GM19351 (cell line): Measurements from ENCODE around the gene GCH1.
A peak's percentile ranks its signal among the peaks of the same experiment; 100 is the strongest.
"Not testable (repeated sequence)": the region's sequence is repeated elsewhere in the genome, so short reads cannot be mapped to it uniquely, and the experiment has no call there.

Source experiments
- ATAC-seq: cut with Tn5 transposase; IDR thresholded peaks from one replicate; pipeline ENCODE4 v1.9.1; 2021; ENCODE audit warnings: mild to moderate bottlenecking, moderate library complexity; ENCODE audit not compliant: unreplicated experiment

GCH1 gene

DNA sequence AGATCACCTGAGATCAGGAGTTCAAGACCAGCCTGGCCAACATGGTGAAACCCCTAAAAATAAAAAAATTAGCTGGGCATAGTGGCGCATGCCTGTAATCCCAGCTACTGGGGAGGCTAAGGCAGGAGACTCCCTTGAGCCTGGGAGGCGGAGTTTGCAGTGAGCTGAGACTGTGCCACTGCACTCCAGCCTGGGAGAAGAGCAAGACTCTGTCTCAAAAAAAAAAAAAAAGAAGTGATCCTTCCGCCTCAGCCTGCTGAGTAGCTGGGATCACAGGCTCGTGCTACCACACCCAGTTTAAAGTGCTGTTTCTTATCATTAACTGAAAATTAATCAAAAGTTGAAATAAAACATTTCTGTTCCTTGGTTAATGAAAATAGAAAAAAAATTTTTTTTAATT lies 6.3 kb upstream of the GCH1 start:
- ATAC-seq: not testable (repeated sequence)

DNA sequence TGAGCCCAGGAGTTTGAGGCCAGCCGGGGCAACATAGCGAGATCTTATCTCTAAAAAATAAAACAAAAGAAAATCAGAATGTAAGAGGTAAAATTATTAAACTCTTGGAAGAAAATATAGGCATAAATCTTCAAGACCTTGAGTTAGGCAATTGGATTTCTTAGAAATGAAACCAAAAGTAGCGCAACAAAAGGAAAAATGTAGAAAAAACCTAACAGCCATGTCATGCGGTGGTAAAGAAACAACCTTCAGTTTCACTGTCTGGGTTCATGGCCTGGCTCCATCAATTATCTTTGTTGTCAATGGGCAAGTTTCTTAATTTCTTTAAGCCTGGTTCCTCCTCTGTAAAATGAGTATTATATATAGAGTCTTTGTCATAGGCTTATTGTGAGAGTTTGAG lies 5.6 kb upstream of the GCH1 start:
- ATAC-seq: no peak

DNA sequence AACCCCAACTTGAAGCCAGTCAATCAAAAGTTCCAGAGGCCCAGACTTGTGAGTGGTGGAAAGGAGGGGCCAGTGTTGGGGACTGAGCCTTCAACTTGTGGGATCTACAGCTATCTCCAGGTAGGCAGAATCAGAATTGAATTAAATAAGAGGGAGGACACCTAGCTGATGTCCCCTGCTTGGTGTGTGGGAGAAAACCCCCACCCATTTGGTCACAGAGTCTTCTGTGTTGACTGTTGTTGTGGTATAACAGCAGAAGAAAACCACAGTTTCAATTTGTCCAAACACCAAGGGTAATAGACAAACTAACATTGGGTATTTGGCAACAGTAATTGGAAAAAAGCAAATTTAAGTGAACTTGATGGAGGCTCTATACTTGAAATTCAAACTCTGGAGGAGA lies 3.4 kb upstream of the GCH1 start:
- ATAC-seq: no peak

DNA sequence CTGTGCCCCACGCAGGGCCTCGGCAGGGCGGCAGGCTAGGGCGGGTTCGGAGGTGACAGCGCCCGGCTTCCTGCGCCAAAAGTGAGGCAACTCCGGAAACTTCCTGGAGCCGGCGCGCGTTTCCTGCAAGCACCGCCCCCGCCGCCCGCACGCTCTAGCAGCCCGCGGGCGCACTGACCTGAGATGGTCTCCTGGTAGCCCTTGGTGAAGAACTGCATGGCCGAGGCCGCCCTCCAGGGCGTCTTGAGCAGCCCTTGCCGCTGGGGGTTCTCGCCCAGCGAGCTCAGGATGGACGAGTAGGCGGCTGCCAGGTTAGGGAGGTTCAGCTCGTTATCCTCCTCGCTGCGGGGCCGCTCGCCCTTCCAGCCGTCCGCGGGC lies 494 bp downstream of the GCH1 start:
- peak; percentile 61 for ATAC-seq

DNA sequence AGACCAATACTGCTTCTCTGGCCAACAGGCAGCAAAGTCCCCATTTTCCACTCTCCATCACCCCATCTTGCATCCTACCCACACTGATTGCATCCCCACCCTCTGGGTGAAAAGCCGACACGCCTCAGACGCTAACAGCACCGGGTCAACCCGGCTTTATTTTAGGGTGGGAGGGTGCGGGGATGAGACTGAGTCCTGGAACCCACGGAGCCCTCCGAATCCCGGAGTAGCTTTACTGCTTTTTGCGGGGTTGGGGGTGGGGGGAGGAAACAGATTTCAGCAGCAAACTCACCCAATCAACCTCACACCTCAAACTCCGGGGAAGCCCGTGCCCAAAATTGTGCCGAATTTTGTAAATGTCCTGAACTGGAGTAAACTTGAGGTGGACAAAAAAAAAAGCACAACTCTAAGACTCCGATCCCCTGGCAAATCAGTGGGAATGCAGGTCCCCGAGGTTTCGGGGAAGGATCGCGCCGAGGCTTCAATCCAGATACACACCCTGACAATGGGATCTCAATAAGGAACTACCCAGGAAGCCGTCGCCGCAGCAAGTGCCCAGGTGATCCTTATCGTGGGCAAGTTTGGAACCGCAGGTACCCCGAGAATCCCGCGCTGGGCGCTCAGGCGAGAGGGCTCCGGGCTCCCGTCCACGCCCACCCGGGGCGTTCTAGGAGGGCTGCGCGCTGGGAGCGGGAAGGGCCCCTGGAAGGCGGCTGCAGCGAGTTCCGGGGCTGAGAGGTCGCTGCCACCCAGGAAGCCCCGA lies 1.1 kb downstream of the GCH1 start:
- no peak for ATAC-seq

DNA sequence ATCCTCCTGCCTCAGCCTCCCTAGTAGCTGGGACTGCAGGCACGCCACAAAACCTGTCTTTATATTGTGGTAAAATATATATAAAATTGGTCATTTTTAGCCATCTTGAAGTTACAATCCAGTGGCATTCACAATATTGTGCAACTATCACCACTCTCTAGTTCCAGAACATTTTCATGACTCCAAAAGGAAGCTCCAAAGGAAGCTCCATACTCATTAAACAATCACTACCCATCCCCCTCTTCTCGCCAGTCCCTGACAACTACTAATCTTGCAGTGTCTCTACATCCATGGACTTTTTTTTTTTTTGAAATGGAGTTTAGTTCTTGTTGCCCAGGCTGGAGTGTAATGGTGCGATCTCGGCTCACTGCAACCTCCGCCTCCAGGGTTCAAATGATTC lies 3.1 kb downstream of the GCH1 start:
- ATAC-seq: no peak

DNA sequence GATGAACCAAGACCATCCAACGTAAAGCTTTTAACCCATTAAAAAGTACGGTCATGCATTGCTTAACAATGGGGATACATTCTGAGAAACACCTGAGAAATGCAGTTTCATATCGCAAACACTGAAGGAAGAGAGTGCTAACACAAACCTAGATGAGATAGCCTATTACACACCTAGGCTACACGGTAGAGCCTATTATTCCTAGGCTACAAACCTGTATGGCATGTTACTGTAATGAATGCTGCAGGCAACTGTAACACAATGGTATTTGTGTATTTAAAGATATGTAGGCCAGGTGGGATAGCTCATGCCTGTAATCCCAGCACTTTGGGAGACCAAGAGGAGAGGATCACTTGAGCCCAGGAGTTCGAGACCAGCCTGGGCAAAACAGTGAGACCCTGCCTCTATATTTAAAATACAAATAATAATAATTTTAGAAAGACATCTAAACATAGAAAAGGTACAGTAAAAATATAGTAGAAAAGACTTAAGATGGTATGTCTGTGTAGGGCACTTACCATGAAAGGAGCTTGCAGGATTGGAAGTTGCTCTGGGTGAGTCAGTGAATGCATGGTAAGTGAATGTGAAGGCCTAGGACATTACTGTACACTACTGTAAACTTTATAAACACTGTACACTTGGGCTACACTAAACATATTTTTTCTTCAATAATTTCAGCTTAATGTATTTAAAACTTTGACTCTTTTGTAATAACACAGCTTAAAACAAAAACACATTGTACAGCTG lies 4.6 kb downstream of the GCH1 start:
- not testable (repeated sequence) for ATAC-seq

DNA sequence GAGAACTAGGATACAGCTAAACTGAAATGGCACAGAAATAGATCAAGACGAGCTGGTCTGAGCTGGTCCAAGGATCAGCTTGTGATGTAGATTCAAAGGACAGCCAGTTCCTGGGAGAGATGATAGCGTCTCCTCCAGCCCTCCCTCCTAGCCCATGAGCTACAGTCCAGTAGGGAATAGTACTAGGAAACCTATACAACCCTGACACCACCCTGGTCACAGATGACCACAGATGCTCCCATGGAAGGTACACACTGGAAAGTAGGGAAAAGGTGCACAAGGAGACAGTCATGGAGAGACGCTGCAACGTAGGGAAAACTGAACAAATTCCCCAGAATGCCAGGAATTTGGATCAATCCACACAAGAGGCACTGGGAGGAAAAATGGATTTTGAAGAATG lies 6.9 kb downstream of the GCH1 start:
- no peak for ATAC-seq

DNA sequence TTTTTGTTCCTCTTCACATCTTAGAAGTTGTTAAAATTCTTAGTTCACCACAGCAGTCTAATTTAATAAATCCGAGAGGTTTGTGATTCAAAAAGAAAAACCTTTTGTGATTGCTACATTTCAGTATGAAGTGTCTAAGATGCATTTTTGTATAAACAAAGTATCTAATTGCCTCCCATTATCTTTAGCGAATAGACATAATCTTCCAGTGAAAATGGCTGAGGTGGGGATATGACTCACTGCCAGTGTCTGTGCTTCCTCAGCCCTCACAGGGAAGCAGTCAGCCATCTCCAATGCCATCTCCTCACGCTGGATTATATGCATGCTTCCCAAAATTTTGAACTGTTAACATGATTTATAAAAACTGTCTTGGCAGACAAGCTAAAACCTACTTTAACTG lies 7.6 kb downstream of the GCH1 start:
- ATAC-seq: no peak

DNA sequence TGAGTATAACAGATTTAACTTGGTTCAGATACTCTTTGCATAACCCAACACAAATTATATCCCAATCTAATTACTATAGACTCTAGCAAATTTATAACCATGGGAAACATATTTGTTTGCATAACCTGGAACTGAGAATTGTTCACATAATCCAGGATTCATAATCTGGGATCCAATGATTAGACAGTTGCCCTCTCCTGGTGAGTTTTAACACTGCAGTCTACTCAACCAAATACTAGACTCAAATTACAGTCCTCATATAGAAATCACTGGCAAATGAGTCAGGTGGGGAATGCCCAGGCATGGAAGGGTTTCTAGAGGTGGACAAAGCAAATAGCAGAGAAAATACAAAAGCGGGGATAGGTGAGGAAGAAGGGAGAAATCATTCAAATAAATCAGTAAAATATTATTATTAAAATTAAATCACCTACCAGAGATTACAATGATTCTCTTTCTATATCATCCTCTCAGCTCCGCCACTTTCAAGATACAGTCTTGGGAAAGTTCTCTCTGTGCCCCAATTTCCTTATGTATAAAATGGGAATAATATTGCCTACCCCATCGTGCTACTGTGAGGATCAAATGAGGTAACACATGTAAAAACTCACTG lies 9.4 kb downstream of the GCH1 start:
- peak; percentile 48 for ATAC-seq

DNA sequence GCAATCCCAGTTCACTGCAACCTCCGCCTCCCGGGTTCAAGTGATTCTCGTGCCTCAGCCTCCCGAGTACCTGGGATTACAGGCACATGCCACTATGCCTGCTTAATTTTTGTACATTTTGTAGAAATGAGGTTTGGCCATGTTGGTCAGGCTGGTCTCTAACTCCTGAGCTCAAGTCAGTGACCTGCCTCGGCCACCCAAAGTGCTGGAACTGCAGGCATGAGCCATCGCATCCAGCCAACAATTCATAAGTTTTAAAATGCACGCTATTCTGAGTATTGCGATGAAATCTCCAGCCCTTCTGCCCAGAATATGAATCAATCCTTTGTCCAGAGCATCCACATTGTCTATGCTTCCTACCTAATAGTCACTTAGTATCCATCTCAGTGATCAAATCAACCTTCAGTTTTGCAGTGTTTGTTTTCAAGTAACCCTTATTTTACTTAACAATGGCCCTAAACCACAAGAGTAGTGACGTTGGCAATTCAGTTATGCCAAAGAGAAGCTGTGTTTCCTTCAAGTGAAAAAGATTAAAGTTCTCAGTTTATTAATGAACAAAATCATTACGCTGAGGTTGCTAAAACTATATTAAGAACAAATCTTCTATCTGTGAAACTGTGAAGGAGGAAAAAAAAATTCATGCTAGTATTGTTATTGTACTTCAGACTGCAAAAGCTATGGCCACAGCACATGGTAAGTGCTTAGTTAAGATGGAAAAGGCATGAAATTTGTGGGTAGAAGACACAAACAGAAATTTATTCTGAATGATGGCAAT lies 11.0 kb downstream of the GCH1 start:
- no peak for ATAC-seq

DNA sequence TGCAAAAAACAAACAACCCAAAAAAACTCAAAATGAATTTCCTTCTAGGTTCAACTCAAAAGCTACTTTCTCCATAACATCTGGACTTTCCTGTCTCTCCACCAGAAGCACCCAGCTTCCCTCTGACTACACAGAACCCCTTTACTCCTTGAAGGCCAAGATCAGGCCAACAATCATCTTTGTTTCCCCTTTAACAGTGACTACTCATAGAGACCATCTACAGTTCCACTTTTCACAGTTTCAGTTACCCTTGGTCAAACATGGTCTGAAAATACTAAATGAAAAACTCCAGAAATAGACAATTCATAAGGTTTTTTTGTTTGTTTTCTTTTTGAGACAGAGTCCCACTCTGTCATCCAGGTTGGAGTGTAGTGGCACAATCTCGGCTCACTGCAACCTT lies 11.8 kb downstream of the GCH1 start:
- ATAC-seq: peak; percentile 82

DNA sequence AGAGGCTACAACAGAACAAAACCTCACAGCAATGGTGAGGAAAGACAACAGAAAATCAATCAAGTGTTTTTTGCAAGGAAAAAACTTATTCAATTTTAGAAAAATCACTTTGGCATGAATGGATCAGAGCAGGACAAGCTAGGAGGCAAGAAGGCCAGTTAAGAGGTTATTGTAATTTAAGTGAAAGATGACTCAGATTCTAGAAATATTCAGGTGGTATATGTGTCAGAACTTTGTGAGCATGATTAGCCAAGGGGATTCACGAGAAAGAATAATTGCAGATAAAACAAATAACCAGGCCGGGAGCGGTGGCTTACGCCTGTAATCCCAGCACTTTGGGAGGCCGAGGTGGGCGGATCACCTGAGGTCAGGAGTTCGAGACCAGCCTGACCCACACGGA lies 12.7 kb downstream of the GCH1 start:
- ATAC-seq: no peak

DNA sequence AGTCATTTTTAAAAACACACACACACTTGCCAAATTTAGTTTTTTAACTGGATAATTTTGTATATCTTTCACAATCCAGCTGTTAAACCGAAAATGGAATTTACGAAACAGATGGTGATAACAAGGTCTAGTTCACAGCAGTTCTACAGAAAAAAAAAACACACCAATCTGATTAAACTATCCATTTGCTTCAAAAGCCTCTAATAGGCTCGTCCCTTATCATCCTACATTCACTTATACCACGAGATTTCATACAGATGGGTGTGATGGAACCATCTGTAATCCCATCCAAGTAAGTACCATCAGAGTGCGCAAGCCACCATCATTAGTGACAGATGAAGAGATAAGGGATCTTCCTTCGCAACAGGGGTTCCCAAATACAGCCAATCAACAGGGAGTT lies 20.1 kb downstream of the GCH1 start:
- ATAC-seq: no peak

DNA sequence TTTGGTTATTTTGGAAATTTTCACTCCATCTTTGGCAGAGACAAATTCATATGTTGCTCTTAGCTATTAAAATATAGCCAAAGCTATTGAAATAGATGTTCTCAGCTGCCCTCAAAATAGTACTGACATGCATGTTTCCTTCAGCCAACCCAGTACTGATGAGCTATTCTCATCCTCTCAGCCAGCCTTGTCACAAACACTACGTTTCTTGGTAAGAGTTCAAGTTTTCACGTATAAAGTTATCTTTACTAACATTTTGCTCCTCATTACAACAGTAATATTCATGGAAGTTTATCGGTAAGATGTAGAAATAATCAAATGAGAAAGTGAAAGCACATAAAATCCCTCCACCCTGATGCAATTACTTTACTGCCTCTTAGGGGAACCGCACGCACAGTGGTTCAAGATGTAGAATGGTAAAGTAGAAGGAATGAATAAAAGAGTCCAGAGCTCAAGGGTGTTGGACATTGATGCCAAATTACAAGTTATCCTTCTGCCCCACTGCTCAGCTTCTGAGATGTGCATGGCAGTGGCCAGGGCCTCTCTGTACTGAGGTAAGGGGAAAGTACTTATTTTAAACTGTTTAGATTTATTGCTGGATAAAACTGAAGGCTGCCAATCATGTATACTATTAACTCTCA lies 20.7 kb downstream of the GCH1 start:
- peak; percentile 64 for ATAC-seq

DNA sequence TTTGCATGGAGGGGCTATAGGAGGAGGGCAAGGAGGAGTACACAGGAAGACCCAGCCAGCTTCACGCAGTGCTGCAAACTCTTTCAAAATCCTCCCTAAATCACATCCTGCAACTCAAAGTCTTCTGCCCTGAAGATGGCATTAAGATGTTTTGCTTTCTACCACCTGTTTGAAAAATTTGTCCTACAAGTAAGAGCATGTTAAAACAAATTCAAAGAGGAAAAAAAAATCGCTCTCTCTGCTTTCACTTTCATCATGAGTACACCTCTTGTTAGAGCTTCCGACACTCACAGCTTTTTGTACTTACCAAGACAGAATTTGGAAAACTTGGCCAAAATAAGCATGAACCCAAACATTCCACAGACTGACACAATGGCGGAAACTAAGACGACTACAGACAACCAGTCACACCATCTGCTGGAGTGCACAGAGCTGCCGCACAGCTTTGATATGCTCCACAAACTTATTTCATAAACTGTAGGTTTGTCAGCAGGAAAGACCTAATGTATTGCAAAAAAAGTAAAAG lies 21.3 kb downstream of the GCH1 start:
- peak; percentile 48 for ATAC-seq

DNA sequence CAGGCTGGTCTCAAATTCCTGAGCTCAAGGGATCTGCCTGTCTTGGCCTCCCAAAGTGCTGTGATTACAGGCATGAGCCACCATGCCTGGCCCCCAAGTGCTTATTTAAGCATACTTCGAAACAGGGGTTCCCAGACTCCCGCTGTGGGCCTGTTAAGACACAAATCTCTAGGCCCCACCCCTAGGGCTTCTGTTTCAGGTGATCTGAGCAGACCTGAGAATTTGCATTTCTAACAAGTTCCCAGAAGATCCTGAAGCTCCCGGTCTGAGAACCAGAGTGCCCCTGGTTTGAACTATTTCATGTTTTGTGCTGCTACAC lies 25.0 kb downstream of the GCH1 start:
- ATAC-seq: no peak

DNA sequence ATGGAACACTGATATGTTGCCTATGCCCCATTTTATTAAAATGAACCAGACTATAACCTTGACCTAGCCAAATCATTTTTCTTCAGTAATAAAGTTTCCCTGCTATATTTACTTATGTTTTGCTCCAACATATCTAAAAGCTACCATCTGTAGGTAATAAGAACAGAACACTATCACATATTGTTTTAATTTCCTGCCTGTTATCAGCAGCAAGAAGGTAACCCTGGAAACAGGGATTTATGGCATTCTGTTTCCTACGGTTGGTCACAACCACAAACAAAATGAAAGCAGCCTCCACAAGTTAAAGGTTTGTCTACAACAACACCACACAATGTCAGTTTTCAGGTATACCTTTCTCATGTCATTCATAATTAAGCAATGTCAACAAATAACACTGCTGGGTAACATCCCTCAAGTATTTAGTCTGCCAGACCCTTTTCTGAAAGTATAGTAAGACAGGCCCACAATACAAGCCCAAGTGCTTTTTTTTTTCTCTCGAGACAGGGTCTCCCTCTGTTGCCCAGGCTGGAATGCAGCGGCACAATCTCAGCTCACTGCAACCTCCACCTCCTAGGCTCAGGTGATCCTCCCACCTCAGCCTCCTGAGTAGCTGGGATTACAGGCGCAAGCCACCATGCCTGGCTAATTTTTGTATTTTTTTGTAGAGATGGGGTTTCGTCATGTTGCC lies 25.5 kb downstream of the GCH1 start:
- ATAC-seq: no peak

DNA sequence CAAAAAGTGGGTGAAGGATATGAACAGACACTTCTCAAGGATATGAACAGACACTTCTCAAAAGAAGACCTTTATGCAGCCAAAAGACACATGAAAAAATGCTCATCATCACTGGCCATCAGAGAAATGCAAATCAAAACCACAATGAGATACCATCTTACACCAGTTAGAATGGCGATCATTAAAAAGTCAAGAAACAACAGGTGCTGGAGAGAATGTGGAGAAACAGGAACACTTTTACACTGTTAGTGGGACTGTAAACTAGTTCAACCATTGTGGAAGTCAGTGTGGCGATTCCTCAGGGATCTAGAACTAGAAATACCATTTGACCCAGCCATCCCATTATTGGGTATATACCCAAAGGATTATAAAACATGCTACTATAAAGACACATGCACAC lies 27.0 kb downstream of the GCH1 start:
- ATAC-seq: not testable (repeated sequence)
